ENCODE data around the gene RPRM. TPM values are rescaled to one million over a fixed set of nuclear protein-coding genes. Genes with fewer than 3 reads are reported as not detected.
"Not testable (repeated sequence)": the region's sequence is repeated elsewhere in the genome, so short reads cannot be mapped to it uniquely, and the experiment has no call there.

Gene RPRM
- polyA plus RNA-seq (2013, experiment 1 of 2): 4.3 TPM
- polyA plus RNA-seq (2013, experiment 2 of 2): 4.6 TPM

DNA sequence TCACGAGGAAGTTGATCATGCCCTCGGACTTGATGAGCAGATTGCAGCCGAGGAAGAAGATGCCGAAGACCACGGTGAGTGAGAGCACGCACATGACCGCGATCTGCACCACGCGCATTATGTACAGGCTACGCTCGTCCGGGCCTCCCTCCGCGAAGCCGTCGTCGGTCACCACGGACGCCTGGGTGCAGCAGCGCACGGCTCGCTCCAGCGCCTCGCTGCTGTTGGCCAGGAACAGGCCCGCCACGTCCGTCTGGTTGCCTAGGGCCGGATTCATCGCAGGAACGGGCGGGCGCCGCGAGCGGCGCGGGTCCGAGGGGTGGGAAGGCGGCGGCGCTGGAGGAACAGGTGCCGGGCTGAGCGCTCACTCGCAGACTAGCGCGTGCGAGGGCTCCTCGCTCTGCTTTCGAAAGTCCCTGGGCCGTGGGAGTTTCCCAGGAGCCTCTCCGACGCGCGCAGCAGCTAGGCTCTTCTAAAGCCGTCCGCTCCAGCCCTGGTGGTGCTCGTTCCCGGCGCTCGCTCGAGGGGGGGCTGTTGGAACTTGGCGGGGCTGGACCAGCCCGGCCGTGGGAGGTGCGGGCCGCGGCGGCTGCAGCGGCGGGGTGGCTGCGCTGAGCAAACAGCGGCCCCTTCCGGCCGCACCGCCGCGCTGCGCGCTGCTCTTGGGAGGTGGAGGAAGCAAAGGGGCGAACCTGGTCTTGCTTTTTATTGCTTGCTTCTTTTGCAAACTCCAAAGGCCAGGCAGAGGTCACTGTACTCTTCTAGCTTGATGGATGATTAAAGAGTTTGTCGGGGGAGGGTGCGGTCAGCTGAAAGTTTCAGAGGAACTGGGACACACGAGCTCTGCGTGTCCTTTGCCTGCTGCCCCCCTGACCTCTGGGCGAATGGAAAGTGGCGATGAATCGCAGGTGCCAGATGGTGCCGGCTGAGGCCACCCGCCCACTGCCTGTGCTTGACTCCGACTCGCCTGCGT, at the start of gene RPRM:
TSS of gene RPRM (minus strand) at position 474 of the 973 bp plus-strand sequence. CDS start at position 277, 197 bp downstream.
- Histone ChIP-seq H3K9me3 (ENCODE audit: control insufficient read depth, low read length) (no peaks in the 10 kb centered on the region), H3K4me1 (ENCODE audit: control insufficient read depth, insufficient read depth, low read length, poor library complexity, severe bottlenecking) (peaks cover 10% of the 10 kb centered on the region), H3K27ac (ENCODE audit: low read depth, low read length, severe bottlenecking) (no peak within 1 kb of the TSS), H3K36me3 (ENCODE audit: control insufficient read depth, insufficient read depth, low read length) (no peaks in the 10 kb centered on the region), H3K4me3 (ENCODE audit: extremely low read depth, insufficient read depth, low read length, poor library complexity, severe bottlenecking) (peak within 1 kb of the TSS; percentile 39)
- 1% methylated on average over 61 to 93 of the region's 93 CpGs for WGBS, 2 experiments (ENCODE audit: insufficient coverage in 2 of 2)

DNA sequence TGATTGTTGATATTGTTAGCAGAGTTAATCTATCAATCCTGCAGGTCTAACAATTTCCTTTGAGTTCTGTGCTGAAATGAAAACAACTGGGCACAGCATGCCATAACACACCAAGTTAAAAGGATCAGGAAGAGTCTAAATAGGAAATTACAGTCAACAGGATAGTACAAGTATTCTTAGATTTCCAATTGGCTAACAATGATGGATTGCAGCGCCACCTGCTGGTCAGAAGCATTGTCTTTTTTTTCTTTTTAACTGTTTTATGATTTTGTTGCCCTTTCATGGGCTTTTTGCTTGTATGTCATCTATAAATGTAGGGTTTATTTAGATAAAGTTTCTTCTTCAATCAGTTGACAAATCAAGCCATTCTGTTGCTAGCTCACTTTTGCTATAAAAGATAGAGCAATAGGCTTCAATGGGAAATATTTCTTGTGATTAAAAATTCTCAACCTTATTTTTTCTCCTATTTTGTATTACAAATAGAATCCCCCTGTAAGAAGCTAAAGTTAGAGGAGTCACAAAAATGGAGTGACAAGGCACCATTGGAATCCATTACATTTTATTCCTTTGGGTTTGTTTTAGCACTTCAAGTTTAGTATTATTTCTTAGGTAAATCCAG, 40.8 kb upstream of the RPRM start:
- Histone ChIP-seq H3K27ac (ENCODE audit: low read depth, low read length, severe bottlenecking) (no peak overlapping the region), H3K4me3 (ENCODE audit: extremely low read depth, insufficient read depth, low read length, poor library complexity, severe bottlenecking) (no peak overlapping the region), H3K36me3 (ENCODE audit: control insufficient read depth, insufficient read depth, low read length) (no peaks in the 10 kb centered on the region), H3K9me3 (ENCODE audit: control insufficient read depth, low read length) (no peaks in the 10 kb centered on the region), H3K4me1 (ENCODE audit: control insufficient read depth, insufficient read depth, low read length, poor library complexity, severe bottlenecking) (no peaks in the 10 kb centered on the region)
- 0% methylated on average over 1 of the region's 1 CpG; no CpG with 5 or more reads in 1 of the 2 experiments for WGBS, 2 experiments (ENCODE audit: insufficient coverage in 2 of 2)

DNA sequence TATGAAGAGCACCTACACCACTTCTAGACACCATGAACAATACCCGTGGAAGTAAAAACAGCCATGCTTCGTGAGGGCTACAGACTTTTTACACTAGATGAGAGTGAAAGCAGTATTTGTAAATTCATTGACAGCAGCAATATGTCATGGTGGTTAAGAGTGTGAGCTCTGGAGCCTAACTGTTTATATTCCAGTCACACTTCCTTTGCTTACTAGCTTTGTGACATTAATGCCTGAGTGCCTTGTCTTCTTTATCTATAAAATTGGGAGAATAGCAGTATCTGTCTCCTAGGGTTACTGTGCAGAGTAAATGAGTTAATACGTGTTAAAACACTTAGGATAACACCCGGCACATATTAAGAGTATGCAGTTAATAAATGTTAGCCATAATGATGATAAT, 33.8 kb upstream of the RPRM start:
- H3K9me3 ChIP-seq (ENCODE audit: control insufficient read depth, low read length): peaks cover 5% of the 10 kb centered on the region
- no peak overlapping the region for H3K27ac ChIP-seq (ENCODE audit: low read depth, low read length, severe bottlenecking)
- H3K36me3 ChIP-seq (ENCODE audit: control insufficient read depth, insufficient read depth, low read length): no peaks in the 10 kb centered on the region
- H3K4me3 ChIP-seq (ENCODE audit: extremely low read depth, insufficient read depth, low read length, poor library complexity, severe bottlenecking): no peak overlapping the region
- WGBS, 2 experiments (ENCODE audit: insufficient coverage in 2 of 2): 60 to 100% methylated on average over 1 of the region's 4 CpGs
- no peaks in the 10 kb centered on the region for H3K4me1 ChIP-seq (ENCODE audit: control insufficient read depth, insufficient read depth, low read length, poor library complexity, severe bottlenecking)

DNA sequence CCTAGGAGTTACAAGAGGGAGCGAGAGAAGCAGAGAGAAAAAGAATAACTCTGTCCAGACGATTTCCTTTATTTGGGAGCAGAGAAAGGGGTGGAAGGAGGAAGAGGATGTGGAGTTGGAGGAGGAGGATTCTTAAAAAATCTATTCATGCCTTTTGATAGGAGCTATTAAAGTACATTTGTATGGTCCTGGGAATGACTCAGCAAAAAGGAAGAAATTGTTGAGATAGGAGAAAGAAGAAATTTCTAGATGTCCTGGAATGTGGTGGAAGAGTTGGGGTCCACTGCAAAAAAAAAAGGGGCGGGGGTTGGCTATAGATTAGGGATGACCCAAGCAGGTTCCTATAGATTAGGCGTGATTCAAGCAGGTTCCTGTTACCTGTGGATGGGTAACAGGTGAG, 32.4 kb upstream of the RPRM start:
- peaks cover 9% of the 10 kb centered on the region for H3K9me3 ChIP-seq (ENCODE audit: control insufficient read depth, low read length)
- no peaks in the 10 kb centered on the region for H3K4me1 ChIP-seq (ENCODE audit: control insufficient read depth, insufficient read depth, low read length, poor library complexity, severe bottlenecking)
- 86 to 91% methylated on average over 3 to 4 of the region's 4 CpGs for WGBS, 2 experiments (ENCODE audit: insufficient coverage in 2 of 2)
- no peaks in the 10 kb centered on the region for H3K36me3 ChIP-seq (ENCODE audit: control insufficient read depth, insufficient read depth, low read length)
- no peak overlapping the region for H3K4me3 ChIP-seq (ENCODE audit: extremely low read depth, insufficient read depth, low read length, poor library complexity, severe bottlenecking)
- no peak overlapping the region for H3K27ac ChIP-seq (ENCODE audit: low read depth, low read length, severe bottlenecking)

DNA sequence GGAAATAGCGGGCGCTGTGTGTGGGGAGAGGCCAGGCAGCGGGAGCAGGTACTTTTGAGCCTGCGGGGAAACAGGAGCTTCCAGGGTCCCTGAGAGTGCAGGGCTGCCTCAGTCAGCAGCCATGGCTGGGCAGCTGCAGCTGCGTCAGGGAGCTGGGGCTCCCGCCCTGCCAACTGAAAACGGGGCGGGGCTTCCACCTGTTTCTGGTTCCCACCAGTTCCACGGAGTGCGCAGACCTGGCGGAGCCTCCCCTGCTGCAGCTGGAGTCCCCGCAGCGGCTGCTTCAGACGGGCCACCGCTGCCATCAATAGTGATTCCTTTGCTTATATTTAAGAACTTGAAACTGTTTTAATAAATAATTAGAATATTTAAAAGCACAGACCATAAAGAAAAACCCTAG, 30.6 kb upstream of the RPRM start:
- H3K27ac ChIP-seq (ENCODE audit: low read depth, low read length, severe bottlenecking): no peak overlapping the region
- no peak overlapping the region for H3K4me3 ChIP-seq (ENCODE audit: extremely low read depth, insufficient read depth, low read length, poor library complexity, severe bottlenecking)
- H3K9me3 ChIP-seq (ENCODE audit: control insufficient read depth, low read length): peaks cover 10% of the 10 kb centered on the region
- no peaks in the 10 kb centered on the region for H3K4me1 ChIP-seq (ENCODE audit: control insufficient read depth, insufficient read depth, low read length, poor library complexity, severe bottlenecking)
- no peaks in the 10 kb centered on the region for H3K36me3 ChIP-seq (ENCODE audit: control insufficient read depth, insufficient read depth, low read length)
- 88 to 93% methylated on average over 10 to 11 of the region's 15 CpGs for WGBS, 2 experiments (ENCODE audit: insufficient coverage in 2 of 2)

DNA sequence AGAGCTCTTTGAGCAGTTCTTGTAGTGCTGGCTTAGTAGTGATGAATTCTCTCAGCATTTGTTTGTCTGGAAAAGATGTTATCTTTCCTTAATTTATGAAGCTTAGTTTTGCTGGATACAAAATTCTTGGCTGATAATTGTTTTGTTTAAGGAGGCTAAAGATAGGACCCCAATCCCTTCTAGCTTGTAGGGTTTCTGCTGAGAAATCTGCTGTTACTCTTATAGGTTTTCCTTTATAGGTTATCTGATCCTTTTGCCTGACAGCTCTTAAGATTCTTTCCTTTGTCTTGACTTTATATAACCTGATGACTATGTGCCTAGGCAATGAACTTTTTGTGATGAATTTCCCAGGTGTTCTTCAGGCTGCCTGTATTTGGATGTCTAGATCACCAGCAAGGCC, 27.9 kb upstream of the RPRM start:
- not testable (repeated sequence) for H3K4me3 ChIP-seq (ENCODE audit: extremely low read depth, insufficient read depth, low read length, poor library complexity, severe bottlenecking); H3K36me3 ChIP-seq (ENCODE audit: control insufficient read depth, insufficient read depth, low read length); H3K4me1 ChIP-seq (ENCODE audit: control insufficient read depth, insufficient read depth, low read length, poor library complexity, severe bottlenecking); H3K27ac ChIP-seq (ENCODE audit: low read depth, low read length, severe bottlenecking); H3K9me3 ChIP-seq (ENCODE audit: control insufficient read depth, low read length)

DNA sequence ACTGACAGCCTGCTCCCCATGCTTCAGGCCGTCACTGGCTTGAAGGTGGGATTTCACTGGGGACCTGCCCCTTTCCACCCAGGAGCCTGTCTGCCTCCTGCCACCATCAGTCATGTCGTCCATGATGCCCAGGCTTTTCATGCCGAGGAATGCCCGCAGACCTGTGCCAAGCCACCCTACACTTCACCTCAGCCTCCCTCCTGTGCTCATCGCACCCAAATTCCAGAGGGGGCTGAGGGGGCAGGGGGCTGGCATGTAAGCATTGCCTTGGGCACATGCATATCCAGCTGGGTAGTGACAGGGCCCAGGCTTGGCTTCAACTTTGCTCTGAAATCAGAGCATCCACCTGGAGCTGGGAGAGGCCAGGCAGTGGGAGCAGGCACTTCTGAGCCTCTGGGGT, 20.9 kb upstream of the RPRM start:
- Histone ChIP-seq H3K4me1 (ENCODE audit: control insufficient read depth, insufficient read depth, low read length, poor library complexity, severe bottlenecking) (no peaks in the 10 kb centered on the region), H3K27ac (ENCODE audit: low read depth, low read length, severe bottlenecking) (no peak overlapping the region), H3K36me3 (ENCODE audit: control insufficient read depth, insufficient read depth, low read length) (no peaks in the 10 kb centered on the region), H3K4me3 (ENCODE audit: extremely low read depth, insufficient read depth, low read length, poor library complexity, severe bottlenecking) (no peak overlapping the region), H3K9me3 (ENCODE audit: control insufficient read depth, low read length) (no peaks in the 10 kb centered on the region)
- 82% methylated on average over 3 of the region's 5 CpGs; no CpG with 5 or more reads in 1 of the 2 experiments for WGBS, 2 experiments (ENCODE audit: insufficient coverage in 2 of 2)

DNA sequence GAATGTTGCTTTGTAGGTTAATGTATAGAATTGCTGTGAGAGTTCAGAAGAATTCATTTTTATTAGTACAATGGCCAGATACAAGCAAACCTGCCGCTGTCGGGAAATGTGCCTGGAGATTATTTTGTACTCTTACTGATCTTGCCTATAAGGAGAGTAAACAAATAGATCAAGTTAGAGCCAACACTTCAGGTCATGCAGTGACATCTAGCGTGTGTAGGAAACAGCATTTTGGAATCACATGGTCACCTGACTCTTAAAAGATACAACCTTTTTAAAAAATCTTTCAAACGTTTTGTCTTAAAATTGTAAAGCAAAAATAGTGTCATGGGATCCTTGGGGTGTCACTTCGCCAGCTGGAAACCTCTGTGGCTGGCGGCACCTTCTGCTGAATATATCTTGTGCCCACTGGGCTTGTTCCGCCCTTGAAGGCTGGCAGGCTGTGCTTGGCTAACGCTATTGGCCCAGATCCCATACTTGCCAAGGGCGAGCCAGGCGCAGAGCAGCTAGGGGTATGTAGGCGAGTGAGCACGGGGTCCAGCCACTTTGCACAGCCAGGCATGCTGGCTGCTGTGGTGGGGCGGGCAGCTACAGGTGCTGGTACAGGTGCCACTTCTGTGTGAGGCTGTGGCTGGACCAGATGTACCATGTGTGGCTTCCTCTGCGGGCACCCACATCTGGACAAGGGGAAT, 19.5 kb upstream of the RPRM start:
- 93% methylated on average over 9 to 12 of the region's 14 CpGs for WGBS, 2 experiments (ENCODE audit: insufficient coverage in 2 of 2)
- Histone ChIP-seq H3K27ac (ENCODE audit: low read depth, low read length, severe bottlenecking) (no peak overlapping the region), H3K9me3 (ENCODE audit: control insufficient read depth, low read length) (no peaks in the 10 kb centered on the region), H3K4me1 (ENCODE audit: control insufficient read depth, insufficient read depth, low read length, poor library complexity, severe bottlenecking) (no peaks in the 10 kb centered on the region), H3K36me3 (ENCODE audit: control insufficient read depth, insufficient read depth, low read length) (no peaks in the 10 kb centered on the region), H3K4me3 (ENCODE audit: extremely low read depth, insufficient read depth, low read length, poor library complexity, severe bottlenecking) (no peak overlapping the region)

DNA sequence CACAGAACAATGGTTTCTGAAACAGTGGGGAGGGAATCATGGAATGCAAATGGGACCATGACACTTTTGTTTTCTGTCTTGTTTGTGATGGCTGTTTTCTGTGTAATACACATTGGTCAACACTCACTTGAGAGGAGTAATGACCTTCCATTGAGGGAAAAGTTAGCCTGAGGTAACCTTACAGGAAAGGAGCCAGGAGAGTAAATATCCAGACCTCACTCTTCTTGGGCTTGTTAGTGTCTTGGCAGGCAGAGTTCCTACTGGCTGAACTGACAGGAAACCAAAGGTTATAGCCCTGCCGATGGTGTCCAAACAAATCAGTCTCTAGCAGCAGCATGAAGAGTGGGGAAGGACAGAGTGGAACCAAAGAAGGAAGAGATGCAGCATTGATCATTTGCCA, 17.2 kb upstream of the RPRM start:
- H3K4me1 ChIP-seq (ENCODE audit: control insufficient read depth, insufficient read depth, low read length, poor library complexity, severe bottlenecking): no peaks in the 10 kb centered on the region
- H3K27ac ChIP-seq (ENCODE audit: low read depth, low read length, severe bottlenecking): no peak overlapping the region
- H3K36me3 ChIP-seq (ENCODE audit: control insufficient read depth, insufficient read depth, low read length): no peaks in the 10 kb centered on the region
- WGBS, 2 experiments (ENCODE audit: insufficient coverage in 2 of 2): 75% methylated on average over 1 of the region's 1 CpG; no CpG with 5 or more reads in 1 of the 2 experiments
- H3K4me3 ChIP-seq (ENCODE audit: extremely low read depth, insufficient read depth, low read length, poor library complexity, severe bottlenecking): no peak overlapping the region
- H3K9me3 ChIP-seq (ENCODE audit: control insufficient read depth, low read length): no peaks in the 10 kb centered on the region

DNA sequence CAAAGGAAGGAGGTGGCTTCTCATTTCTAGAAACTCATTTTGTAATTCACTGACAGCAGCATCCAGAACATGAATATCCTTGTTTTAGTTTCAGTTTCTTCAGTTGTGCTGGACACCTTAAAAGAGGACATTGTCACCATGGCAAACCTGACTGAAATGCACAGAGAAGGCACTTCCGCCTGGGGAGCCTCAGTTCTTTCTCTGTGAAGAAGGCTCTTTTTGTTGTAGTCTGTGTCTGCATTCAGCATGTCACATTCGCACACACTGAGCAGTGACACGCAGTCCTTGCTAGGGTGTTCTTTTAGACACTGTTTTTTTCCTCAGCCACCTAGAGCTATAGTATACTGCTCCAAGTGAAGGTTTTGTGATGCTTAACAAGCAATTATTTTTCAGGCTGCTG, 9.5 kb upstream of the RPRM start:
- Histone ChIP-seq H3K4me1 (ENCODE audit: control insufficient read depth, insufficient read depth, low read length, poor library complexity, severe bottlenecking) (no peaks in the 10 kb centered on the region), H3K4me3 (ENCODE audit: extremely low read depth, insufficient read depth, low read length, poor library complexity, severe bottlenecking) (no peak overlapping the region), H3K36me3 (ENCODE audit: control insufficient read depth, insufficient read depth, low read length) (no peaks in the 10 kb centered on the region), H3K9me3 (ENCODE audit: control insufficient read depth, low read length) (no peaks in the 10 kb centered on the region), H3K27ac (ENCODE audit: low read depth, low read length, severe bottlenecking) (no peak overlapping the region)
- 24 to 43% methylated on average over 2 to 3 of the region's 3 CpGs for WGBS, 2 experiments (ENCODE audit: insufficient coverage in 2 of 2)

Data from mesodermal cell (in vitro differentiated cells).